ENCODE measurements around the gene ABCG4.

Gene ABCG4

DNA sequence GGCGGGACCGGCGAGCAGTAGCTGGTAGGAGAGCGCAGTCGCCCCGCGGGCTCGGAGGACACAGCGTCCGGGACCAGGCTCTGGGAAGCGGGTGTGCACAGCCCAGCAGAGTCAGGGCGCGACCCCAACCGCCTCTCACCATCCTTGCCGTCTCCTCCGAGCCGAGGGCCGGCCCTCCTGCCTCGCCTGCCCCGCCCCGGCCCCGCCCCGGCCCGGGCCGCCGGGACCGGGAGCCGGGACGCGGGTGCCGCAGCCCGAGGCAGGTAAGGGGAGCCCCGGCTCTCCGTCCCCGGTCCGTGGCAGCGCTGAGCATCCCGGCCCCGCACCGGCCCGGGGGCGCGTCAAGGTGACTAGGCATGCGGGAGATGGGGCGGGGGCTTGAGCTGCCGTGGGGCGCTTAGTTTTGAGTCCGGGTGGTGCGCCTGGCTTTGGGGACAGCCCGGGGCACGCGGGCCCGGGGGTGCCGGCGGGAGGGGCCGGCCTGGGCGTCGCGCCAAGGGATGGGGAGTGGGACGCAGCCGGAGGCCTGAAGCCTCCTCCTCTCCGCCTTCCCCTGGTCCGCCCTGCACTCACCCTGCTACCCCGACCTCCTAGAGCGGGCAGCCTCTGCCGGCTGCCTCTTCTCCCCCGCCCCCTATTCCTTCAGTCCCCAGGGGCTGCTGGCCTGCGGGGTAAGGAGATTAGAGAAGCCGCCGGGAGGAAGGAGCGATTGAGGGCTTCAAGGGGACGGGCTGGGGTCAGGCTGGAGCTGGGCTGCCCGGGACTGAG, at the start of gene ABCG4:
ABCG4 (plus strand) TSS at position 35 of the 768 bp plus-strand sequence. CDS start 914 bp downstream, outside the sequence.
- DNase-seq = peak; percentile 12 to 61 (median 56)

DNA sequence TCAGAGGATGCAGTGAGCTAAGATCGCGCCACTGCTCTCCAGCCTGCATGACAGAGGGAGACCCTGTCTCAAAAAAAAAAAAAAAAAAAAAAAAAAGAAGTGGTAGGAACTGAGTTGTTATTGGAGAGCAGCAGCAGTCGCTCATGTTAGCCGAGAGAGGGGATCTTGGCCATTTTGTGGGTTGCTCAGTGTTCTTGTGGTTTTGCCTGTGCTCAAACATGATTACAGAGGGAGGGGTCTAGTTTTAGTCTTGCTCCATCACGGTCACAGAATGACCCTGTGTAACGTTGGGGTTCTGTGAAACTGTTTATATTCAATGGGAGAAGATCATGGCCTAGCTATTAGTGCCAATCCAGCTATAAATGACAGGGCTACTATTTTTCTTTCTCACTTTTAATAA, 49.1 kb upstream of the ABCG4 start:
- no peak for DNase-seq

DNA sequence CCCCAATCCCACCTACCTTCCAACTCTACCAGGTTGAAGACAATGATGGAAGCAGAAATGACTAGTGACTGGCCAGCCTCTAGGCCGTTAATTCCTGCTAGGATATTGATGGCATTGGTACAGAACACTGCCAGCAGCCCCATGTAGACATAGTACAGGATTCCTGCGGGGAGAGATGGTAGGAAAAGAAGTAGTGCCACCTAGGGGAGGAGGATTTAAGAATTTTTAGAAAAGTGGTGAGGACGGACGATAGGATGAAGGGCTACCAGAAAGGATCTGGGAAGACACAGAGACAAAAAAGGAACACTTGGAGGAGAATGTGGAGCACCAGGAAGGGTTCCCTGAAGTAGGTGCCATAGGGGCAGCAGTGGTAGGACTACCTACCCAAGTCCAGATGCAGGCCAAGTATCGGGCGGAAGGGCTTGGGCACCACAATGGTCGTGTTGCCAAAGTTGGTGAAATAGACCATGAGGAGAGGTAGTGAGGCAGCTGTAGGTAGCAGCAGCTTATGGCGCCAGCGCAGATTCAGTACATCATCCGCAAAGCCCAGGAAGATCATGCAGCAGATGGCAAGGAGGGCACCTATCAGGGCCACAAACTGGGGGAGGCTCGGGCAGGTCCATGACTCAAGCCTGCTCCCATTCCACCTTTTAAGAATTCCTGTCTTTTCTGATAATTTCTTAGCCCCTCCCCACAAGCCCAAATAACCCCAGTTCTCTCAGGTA, 48.4 kb upstream of the ABCG4 start:
- peak; percentile 9 to 18 (median 14) for DNase-seq

DNA sequence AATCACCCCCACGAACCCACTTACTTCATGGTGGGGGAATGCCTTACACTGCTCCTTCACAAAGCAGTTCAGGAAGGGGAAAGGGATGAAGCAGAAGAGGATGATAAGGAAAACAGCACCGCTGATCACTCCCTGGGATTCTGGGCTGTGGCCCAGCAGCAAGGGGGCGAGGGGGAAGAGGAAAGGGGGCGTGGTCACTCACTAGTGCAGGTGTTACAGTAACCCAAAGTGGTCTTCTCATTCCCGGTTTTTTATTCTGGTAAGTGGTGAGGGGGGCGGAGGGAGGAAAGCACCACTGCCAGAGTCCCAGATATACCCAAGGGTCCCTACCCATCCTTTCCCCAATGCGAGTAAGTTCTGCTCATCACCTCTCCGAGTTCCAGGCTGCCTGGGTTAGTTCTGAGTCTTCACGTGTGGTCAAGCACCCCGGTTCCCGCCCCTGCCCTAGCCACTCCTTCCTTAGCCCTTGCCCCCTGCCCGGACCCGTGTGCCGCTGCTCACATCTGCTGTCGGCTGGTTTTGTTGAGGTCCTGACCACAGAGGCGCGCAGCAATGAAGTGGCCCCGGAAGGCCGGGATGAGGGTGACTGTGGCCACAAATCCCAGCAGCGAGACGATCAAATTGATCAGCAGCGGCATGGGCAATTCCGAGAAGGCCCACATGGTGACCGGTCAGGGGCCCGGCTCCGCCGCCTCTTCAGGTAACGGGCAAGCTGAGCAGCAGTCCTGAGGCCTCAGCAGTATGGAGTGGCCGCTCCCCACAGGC, 47.7 kb upstream of the ABCG4 start:
- DNase-seq = peak in 1 of 3 experiments; percentile 66

DNA sequence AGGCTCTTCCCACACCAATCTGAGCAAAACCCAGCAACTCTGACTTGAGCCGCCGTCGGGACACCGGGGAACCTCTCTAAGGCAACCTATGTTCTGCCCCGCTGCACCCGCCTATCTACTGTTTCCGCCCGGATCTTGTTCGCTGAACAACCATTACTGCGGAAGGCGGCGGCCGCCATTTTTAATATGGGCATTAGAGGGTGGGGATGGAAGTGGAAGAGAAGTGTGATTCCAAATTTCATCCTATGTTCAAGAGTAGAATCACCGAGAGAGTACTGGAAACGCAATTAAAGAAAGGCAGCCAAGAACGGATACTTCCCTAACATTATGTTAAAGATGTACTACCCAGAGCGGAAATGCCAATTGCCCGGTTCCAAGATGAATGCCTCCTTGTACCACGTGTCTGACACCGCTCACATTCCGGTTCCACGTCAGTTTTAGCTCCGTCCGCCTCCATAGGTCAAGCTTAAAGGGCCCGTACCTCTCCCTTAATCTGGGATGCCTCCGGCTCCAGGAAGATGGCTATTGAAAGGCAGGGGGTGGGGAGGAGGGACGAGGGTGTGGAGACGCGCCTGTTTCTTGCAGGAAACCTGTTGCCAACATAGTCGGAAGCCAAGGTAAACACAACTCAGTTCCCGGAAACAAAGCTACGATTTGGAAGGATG, 47.0 kb upstream of the ABCG4 start, which contains the start of gene DPAGT1:
DPAGT1 (minus strand) TSS at position 95 of the 665 bp plus-strand sequence. CDS start 198 bp downstream, outside the sequence.
- peak; percentile 94 to 99 (median 98) for DNase-seq

DNA sequence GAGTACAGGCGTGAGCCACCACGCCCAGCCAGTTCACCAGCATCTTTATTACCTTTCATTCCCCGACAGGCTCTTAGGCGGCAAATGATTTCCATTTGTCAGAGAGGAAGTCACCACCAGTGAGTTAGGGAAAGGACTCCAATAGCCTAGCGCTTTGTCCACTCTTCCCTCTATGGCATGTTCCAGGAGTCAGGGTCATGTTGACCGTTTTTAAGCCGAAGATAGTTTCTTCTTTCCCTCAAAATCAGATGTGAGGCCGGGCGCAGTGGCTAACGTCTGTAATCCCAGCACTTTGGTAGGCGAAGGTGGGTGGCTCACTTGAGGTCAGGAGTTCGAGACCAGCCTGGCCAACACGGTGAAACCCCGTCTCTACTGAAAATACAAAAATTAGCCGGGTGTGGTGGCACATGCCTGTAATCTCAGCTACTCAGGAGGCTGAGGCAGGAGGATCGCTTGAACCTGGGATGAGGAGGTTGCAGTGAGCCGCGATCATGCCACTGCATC, 45.6 kb upstream of the ABCG4 start:
- peak in 2 of 3 experiments; percentile 35 to 66 for DNase-seq

DNA sequence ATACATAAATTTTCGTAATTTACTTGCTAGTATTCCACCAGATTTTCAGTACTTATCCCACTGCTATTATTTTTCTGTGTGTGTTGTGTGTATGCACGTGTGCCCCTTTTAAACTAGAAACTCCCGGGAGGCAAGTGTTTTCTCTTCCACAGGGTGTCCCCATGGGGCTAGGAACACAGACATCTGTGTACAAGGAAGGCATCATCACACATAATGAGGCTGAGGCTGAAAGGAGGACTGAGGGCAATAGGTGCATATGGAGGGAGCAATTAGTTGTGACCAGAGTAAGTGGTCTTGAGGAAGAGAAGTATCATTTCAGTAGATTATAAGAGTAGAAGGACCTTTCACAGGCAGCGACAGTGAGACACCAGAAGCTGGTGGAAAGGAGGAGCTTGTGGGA, 45.1 kb upstream of the ABCG4 start:
- peak; percentile 9 to 81 (median 75) for DNase-seq

DNA sequence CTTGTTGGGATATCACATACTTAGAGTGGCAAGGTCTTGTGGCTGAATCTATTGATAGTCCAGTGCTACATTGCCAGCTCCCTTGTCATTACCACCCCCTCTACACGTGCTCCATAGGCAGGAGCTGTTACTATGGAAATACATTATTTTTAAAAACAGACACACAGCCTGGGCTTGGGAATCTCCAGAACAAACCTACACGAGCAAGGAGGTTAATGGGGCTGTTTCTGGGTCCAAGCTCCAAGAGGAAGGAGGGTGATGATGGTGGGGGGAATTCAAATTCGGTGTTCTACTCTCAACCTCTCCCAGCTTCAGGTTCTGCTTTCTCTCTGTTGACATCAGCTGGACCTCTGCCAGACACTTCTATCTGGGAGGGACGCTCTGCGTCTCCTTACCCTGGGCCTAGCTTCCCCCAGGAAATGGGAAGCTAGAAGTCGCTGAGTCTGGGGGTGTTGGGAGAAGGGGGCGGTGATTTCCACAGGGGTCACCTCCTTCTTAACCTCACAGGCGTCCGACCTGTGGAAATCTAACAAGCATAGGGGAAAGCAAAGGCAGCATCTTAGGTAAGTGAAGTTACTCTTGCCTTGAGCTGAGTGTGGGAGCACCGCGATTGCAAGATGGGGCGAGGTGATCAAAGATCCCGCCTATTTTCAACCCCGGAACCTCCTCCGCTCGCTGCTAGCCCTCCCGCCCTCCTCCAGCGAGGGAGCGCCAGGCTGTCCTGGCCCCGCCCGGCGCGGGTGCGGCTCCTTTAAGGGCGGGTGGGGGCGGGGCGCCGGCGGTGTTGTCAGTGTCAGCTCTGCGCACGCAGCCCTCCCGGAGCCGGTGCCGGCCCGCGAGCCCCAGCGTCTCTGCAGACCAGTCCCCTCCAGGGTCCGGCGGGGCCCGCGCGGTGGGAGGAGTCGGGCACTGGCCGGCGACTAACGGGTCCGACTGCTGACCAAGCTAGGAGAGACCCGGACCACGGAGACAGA, 42.0 kb upstream of the ABCG4 start, which contains the start of gene C2CD2L:
C2CD2L (plus strand) TSS at position 781 of the 974 bp plus-strand sequence. CDS start 398 bp downstream, outside the sequence.
- DNase-seq = peak; percentile 91 to 94 (median 93)

DNA sequence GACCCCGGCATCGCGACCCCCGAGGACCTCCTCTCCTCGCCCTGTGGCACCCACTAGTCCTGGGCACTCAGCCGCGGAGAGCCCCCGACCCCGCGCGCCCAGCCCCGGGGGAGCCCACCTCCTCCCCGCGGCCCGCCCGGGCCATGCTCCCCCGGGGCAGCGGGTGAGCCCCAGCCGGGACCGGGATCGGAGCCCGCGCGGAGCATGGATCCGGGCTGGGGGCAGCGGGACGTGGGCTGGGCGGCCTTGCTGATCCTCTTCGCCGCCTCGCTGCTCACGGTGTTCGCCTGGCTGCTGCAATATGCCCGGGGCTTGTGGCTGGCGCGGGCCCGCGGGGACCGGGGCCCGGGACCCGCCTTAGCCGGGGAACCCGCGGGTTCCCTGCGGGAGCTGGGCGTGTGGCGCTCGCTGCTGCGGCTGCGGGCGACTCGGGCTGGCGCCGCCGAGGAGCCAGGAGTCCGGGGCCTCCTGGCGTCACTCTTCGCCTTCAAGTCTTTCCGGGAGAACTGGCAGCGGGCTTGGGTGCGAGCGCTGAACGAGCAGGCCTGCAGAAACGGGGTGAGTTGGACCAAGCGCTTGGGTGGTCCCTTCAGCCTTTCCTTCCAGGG, 41.2 kb upstream of the ABCG4 start:
- DNase-seq = peak in 2 of 3 experiments; percentile 64 to 68

DNA sequence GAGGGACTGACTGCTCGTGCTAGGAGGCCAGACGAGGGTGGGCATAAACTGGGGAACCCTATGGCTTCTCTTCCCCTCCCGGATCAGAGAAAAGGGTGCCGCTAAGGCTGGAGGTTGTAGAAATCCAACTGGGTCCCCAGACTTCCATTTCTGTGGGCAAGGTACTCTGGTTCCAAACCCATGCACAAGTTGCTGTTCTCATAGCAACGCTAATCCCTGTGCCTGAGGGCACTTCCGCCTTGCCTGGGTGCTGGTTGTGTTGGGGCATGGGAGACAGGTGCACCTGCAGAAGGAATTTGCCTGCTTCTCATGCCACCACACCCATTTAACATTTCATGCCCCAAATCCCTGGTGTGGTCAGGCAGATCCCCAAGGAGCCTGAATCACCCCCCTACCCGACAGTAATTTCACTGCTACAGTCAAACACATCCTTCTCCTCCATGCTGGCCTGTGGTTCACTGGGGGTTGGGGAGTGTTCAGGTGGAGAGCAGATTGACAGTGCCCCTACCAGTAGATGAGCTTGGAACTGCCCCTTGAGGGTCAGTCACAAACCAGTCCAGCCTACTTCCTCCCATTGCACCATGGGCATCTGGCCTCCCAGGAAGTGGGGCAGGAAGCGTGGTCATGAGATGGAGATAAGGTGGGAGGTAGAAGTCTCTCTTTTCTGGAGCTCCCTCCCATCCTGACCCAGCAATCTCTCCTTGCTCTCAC, 40.6 kb upstream of the ABCG4 start:
- peak; percentile 6 to 85 (median 71) for DNase-seq

DNA sequence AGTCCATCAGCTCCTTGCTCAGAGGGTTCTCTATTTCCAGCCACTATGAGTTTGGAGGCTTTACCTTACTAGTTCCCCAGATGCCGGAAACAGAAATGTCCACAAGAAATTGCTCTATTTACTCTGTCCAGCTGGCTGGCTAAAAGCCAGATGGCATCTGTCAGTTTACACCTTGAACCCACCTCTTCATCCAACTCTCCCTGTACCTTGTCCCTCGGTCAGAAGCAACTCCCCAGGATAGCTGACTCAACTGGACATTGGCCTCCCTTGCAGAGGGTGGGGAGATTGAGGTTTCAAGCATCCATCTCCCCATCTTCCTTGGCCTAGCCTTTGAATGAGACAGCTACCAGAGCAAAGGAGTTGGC, 40.0 kb upstream of the ABCG4 start:
- no peak for DNase-seq

DNA sequence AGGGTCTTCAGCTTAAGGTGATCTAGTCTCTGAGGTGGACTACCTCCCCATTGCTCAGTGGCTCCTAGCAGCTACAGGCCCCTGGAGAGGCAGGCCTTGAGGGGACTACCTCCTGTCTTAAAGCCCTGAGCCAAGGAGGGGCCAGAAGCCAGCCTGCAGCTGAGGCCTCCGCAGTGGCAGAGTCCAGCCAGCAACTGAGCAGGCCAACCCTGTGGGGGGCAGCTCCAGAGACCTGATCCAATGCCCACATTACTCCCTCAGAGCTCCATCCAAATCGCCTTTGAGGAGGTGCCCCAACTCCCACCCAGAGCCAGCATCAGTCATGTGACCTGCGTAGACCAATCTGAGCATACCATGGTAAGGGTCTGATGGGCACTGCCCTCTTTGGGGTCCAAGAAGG, 39.0 kb upstream of the ABCG4 start:
- DNase-seq = no peak

DNA sequence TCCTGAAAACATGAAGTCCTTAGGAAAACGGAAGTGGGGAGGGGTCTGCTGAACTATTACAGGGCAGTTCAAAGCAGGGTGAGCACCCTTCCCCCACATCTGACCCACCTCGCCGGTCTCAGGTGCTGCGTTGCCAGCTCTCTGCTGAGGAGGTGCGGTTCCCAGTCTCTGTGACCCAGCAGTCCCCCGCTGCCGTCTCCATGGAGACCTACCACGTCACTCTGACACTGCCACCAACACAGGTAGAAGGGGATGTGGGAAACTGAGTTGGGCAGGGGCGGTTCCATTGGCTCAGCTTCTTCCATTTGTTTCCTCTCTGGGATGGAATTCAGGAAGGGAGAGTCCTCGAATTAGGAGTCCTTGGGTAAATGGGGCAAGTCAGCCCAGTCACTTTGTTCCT, 38.4 kb upstream of the ABCG4 start:
- no peak for DNase-seq

DNA sequence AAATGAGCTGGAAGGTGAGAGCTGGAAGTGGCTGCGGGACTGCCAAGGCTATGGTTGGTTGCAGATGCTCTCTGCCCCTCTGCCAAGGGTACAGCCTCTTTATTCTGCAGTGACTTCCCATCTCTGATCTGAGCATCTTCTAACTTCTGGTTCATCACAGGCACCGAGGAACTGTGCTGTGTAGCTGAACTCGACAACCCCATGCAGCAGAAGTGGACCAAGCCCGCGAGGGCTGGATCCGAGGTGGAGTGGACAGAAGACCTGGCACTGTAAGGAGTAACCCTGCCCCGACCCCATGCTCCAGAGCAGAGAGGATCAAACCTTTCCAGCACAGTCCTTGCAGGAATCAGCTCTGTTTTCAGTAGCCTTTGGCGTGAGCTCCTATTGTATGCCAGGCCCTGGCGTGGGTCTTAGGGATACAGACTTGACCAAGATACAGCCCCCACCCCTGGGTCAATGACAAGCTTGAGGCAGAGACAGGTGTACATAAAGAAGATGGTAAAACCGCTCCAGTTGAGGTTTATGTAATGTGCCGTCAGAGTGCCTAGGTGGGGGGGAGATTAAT, 37.4 kb upstream of the ABCG4 start:
- DNase-seq = no peak

DNA sequence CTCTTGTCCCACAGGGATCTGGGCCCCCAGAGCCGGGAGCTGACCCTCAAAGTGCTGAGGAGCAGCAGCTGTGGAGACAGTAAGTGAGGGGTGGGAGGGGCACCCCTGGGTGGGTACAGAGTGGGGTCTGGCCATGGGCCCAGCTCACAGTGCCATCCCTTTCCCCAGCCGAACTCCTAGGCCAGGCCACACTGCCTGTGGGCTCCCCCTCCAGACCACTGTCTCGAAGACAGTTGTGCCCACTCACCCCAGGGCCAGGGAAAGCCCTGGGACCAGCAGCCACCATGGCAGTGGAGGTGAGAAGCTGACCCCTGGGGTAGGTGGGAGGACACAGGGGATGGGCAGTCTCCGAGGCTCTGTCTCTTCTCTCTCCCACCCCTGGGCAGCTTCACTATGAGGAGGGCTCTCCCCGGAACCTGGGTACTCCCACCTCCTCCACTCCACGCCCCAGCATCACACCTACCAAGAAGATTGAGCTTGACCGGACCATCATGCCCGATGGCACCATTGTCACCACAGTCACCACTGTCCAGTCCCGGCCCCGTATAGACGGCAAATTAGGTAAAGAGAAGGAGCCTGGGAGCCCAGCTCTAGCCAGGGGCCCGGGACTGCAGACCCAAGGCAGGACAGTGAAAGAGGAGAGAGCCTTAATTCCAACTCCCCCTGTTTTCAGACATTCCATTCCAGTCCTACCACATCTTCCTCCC, 36.4 kb upstream of the ABCG4 start:
- DNase-seq = no peak

DNA sequence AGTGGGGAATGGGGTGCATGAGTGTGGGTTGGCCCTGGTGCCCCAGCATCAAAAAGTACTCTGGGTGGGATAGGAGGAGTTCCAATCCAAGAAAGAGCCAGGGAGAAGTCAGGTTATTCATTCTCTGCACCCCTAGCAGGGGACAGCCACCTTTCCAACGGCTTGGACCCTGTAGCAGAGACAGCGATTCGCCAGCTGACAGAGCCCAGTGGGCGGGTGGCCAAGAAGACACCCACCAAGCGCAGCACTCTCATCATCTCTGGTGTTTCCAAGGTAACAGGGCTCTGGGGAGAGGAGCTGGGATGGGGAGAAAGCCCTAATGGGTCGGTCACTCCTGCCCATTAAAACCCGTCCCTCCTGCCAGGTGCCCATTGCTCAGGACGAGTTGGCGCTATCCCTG, 35.1 kb upstream of the ABCG4 start:
- no peak for DNase-seq

DNA sequence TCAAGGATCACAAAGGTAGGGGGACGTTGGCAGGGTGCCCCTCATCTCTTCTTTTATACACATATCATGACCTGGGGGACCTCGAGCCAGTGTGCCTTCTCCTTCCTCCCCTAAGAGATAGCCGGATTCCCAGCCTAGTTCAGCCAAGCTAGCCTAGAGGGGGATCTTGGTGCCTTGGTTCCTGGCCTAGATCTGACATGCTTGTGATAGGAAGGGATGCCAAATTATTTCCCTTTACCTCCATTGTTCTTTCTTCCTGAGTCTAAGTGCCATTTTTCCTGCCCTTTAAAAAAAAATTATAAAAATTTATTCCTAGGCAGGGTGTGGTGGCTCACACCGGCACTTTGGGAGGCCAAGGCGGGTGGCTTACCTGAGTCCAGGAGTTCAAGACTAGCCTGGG, 34.5 kb upstream of the ABCG4 start:
- no peak for DNase-seq

DNA sequence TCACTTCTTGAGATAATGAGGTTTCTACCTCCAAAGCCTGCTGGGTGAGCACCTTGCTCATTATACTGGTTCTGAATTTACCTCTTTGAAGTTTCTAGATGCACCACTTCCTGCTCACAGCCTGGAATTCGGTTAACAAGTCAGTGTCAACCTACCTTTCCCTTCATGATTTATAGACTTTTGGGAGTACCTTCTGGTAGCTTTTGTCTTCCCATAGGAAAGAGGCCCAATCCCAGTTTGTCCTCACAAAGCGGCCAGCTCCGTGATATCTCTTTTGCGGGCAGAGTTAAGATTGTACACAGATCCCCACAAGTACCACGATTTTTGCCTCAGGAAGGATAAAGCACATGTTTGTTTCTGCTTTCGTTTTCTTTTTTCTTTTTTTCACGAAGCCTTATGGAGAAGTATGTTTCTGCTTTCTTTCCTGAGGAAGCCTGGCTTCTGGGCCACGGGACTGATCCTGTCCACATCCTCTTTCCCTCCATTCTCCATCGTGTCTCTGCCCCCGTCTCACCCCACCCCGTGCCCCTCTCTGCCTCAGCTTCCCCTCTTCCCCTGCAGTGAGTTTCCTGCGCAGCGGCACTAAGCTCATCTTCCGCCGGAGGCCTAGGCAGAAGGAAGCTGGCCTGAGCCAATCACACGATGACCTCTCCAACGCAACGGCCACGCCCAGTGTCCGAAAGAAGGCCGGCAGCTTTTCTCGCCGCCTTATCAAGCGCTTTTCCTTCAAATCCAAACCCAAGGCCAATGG, 33.2 kb upstream of the ABCG4 start:
- no peak for DNase-seq
